Choroid plexus epithelial cell (primary cell): Measurements from ENCODE around the gene FREM3.

Experiments
- DNase-seq: peaks from one replicate; pipeline ENCODE4 v3.0.0-alpha.2; 2010; ENCODE audit warnings: low read depth
- H3K4me3 ChIP-seq: 2 replicates; pipeline ENCODE4 v1.5.1; 2011; ENCODE audit warnings: low read depth, mild to moderate bottlenecking, control low read depth, low read length, moderate library complexity
- TF ChIP-seq, protein P1 (sequence below): conservative IDR thresholded peaks from 2 replicates; pipeline ENCODE4 v1.5.1; 2011; ENCODE audit warnings: low read depth, mild to moderate bottlenecking, control low read depth, inconsistent platforms, low read length, moderate library complexity

The FREM3 gene

GRCh38 chr4:143587703-143588102, 112.8 kb downstream of the FREM3 start:
- DNase-seq, result peak; percentile 23
- TF ChIP-seq, protein P1, sequence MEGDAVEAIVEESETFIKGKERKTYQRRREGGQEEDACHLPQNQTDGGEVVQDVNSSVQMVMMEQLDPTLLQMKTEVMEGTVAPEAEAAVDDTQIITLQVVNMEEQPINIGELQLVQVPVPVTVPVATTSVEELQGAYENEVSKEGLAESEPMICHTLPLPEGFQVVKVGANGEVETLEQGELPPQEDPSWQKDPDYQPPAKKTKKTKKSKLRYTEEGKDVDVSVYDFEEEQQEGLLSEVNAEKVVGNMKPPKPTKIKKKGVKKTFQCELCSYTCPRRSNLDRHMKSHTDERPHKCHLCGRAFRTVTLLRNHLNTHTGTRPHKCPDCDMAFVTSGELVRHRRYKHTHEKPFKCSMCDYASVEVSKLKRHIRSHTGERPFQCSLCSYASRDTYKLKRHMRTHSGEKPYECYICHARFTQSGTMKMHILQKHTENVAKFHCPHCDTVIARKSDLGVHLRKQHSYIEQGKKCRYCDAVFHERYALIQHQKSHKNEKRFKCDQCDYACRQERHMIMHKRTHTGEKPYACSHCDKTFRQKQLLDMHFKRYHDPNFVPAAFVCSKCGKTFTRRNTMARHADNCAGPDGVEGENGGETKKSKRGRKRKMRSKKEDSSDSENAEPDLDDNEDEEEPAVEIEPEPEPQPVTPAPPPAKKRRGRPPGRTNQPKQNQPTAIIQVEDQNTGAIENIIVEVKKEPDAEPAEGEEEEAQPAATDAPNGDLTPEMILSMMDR, result peak; percentile 11

DNA sequence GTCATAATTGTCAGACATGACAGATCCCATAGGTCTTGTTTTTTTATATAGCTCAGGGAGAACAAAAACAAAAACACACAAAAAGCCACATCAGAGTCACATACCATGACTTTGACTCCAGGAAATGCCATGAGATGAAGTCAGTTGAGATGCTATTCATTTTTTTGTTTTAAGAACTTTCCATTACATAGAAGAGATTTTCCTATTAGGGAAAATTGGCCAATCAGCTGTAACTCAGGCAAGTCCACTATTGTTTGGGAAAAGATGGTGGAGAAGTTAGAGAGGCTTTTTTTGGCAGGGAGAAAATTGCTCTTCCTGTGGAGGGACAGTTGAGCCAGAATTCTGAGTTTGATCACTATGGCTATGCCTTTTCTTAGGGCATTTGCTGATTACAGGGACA, 114.4 kb downstream of the FREM3 start:
- DNase-seq, result peak; percentile 66
- no peak overlapping the region for H3K4me3 ChIP-seq
- TF ChIP-seq, protein P1, result no peak

More at GRCh38 chr4:143587703-143588102, 112.8 kb downstream of the FREM3 start:
- no peak overlapping the region for H3K4me3 ChIP-seq

DNA sequence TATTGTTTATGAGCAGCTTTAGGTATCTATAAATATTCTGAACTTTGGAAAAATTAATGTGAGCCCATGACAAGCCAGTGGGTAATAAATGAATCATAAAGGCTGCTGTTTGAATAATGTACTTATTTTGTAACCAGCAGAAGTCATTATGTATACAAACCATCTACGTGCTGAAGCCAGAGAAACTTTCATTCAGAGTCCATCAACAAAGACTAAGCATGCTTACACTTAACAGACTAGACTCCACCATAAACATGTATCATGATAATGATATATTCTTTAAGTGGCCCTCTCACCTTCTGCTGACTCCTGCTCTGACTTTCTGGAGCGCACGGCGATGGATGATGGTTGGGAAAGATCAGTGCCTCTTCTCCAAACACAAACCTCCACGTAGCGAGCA, 114.9 kb downstream of the FREM3 start:
- no peak overlapping the region for H3K4me3 ChIP-seq
- TF ChIP-seq, protein P1, result no peak
- no peak for DNase-seq

DNA sequence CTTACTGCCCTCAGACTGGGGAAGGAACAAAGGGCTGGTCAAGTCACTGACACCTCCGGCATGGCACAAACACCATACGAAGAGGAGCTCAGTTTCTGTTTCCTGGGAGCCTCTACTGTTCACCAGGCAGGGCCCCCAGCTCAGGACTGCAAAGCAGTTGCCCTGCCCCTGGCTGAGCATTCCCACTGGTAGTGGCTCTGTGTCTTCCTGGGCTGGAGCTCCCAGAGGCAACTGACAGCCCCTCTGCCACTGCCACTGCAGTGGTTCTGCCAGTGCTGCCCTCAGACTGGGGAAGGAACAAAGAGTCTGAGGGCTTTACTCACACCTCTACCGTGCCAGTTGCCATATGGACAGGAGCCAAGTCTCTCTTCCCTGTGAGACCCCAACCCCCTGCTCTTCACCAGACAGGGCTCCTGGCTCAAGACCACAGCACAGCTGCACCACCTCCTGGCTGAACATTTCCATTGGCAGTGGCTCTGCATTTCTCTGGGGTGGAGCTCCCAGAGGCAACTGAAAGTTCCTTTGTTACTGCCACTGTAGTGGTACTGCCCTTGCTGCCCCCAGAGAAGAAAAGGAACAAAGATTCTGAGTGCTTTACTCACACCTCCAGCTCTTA, 119.0 kb downstream of the FREM3 start:
- no peak overlapping the region for H3K4me3 ChIP-seq
- DNase-seq, result no peak
- TF ChIP-seq, protein P1, result peak; percentile 21

- H3K4me3 ChIP-seq, result no peak overlapping the region
- TF ChIP-seq, protein P1, result no peak
- no peak for DNase-seq
Observed at GRCh38 chr4:143575331-143575730, 125.1 kb downstream of the FREM3 start.

DNA sequence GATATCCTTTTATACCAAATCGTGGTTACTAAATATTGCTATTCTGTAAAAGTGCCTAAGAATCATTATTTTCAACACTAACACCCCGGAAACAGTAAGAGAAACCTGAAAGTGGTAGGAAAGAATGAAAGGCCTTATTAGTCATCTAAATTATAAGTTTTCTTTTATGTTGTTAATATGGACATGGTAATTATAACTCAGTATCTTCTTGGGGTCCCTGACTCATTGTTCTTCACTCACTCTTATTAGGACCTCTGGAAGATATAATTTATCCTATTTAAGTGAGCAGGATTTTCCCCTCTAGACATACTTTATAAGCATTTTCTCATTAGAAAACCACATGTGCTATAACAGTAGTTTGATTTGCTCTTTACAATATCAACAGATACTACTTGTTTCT, 136.0 kb downstream of the FREM3 start:
- DNase-seq, result no peak
- TF ChIP-seq, protein P1, result no peak
- H3K4me3 ChIP-seq, result no peak overlapping the region

DNA sequence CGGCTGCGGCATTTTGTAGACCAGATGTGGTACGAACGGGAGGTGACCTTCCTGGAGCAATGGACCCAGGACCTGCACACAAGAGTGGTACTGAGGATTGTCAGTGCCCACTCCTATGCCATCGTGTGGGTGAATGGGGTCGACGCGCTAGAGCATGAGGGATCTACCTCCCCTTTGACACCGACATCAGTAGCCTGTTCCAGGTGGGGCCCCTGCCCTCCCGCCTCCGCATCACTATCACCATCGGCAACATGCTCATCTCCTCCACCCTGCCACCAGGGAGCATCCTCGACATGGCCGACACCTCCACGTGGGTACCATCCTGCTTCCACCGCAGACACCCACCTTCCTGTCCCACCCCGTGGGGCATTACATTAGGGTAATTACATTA, 140.7 kb downstream of the FREM3 start:
- H3K4me3 ChIP-seq, result peak overlapping the region; percentile 68

More for the DNA sequence above, 140.7 kb downstream of the FREM3 start:
- DNase-seq, result no peak
- TF ChIP-seq, protein P1, result no peak
